NCI-H187 (cell line): ENCODE results near the gene SATB1.
"Not testable (repeated sequence)": the region's sequence is repeated elsewhere in the genome, so short reads cannot be mapped to it uniquely, and the experiment has no call there.

ENCODE experiments used
- DNase-seq, 2 experiments: peaks; one replicate each; lab custom pipeline; 2025; lab: John Stamatoyannopoulos, UW

Gene SATB1

DNA sequence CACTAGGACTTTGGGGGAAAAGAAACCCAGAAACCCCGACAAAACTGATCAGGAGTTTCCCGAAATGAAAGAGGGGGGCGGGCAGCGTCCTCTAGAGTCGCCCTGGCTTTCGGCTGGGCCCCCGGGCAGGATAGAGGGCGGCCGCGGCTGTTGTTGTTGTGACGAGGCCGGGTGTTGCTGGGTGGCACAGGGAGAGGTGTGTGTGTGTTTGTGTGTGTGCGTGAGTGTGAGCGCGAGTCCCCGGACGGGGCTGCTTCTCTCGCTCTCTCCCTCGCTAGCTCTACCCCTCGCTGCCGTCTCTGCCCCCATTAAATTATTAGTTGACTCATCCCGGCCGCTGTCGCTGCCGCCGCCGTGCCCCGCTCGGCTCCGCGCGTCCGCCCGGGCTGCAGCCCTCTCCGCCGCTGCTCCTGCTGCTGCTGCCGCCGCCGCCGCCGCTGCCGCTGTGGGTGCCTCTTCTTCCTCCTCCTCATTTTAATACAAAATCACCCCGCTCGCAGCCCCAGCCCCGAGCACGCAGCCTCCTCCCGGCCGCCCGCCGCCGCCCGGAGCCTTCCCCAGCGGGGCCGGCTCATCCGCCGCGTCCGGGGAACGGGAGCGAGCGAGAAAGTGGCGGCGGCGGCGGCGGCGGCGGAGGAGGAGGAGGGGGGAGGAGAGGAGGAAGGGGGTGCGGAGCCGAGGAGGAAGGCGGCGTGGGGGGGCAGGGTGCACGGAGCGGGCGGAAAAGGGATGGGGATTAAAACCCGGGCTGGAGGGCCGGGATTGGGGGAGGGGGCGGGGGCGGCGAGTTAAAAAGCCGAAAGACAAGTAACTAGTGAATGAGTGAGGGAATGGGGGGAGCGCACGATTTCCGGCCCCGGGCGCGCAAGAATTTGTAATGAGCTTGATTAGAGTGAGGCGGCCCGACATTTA, at the start of gene SATB1:
Gene SATB1, minus strand, starts transcription at position 611 of the 912 bp plus-strand sequence. CDS start 4,372 bp downstream, outside the sequence.
- peak in 1 of 2 experiments; percentile 35 for DNase-seq

- no peak for DNase-seq
These were observed 49.1 kb upstream of the SATB1 start for GRCh38 chr3:18474202-18474601.

GRCh38 chr3:18469775-18470174, 44.6 kb upstream of the SATB1 start:
- no peak for DNase-seq

GRCh38 chr3:18466136-18466535, 41.0 kb upstream of the SATB1 start:
- no peak for DNase-seq

DNA sequence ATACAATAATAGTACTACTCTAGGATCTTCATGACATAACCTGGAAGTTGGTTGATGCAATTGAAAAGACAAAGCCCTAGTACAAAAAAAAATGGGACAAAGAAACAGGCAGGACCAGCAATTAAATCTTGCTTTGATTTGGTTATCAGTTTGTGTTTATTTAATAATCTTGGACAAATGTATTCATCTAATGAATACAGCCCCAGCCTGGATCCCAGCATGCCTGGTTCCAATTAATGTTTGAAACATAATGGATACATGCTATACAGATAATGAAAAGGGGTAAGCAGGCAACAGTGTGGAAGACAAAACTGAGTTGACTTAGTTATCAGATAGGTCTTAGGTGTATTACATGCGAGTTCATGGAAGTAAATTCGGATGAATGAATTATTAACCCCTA, 29.6 kb upstream of the SATB1 start:
- DNase-seq, result no peak

DNA sequence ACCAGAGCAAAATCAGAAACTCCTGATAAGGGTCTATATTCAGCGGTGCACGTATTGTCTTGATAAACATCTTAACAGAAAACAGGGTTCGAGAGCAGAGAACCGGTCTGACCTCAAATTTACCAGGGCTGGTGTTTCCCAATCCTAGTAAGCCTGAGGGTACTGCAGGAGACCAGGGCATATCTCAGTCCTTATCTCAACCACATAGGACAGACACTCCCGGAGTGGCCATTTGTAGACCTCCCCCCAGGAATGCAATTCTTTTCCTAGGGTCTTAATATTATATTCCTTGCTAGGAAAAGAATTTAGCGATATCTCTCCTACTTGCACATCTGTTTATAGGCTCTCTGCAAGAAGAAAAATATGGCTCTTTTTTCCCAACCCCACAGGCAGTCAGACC, 24.5 kb upstream of the SATB1 start:
- not testable (repeated sequence) for DNase-seq

DNA sequence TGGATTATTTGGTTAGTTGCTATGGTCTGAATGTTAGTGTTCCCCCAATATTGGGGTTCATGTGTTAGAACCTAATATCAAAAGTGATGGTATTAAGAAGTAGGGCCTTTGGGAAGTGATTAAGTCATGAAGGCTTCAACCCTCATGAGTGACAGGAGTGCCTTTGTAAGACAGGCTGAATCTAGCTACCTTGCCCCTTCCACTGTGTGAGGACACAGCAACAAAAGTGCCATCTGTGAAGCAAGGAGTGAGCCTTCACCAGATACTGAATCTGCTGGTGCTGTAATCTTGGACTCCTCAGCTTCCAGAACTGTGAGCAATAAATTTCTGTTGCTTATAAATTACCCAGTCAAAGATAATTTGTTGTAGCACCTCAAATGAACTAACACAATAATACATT, 22.6 kb upstream of the SATB1 start:
- no peak for DNase-seq

DNA sequence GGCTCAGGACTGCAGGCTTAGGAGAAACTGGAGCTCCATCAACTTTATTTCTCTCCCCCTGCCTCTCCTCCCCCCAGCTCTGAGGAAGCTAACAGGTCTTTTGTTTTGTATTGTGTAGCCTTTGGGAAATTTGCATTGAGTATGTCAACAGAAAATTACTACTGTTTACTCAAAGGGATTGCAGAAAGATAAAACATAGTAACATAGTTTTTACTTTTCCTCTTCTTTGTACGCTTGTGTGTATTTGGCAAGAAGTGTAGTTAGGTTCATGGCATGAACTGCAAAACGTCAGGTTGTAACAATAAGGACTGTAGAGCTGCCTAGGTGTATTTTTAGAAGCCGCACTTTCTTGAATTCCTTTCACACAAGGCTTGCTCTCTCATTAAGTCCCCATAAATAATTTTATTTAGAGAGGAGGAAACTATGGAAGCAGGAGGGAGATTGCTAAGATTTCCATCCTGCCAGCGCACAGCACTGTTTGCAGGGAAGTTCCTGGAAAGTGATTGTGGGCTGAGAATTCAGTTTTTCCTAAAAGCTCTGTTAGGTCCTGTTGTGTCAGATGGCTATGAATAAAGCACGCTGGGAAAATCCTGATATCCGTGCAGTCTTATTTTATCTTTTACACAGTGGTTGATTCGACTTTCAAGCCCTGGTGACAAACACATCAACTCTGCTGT, 21.1 kb upstream of the SATB1 start:
- DNase-seq, result no peak

DNA sequence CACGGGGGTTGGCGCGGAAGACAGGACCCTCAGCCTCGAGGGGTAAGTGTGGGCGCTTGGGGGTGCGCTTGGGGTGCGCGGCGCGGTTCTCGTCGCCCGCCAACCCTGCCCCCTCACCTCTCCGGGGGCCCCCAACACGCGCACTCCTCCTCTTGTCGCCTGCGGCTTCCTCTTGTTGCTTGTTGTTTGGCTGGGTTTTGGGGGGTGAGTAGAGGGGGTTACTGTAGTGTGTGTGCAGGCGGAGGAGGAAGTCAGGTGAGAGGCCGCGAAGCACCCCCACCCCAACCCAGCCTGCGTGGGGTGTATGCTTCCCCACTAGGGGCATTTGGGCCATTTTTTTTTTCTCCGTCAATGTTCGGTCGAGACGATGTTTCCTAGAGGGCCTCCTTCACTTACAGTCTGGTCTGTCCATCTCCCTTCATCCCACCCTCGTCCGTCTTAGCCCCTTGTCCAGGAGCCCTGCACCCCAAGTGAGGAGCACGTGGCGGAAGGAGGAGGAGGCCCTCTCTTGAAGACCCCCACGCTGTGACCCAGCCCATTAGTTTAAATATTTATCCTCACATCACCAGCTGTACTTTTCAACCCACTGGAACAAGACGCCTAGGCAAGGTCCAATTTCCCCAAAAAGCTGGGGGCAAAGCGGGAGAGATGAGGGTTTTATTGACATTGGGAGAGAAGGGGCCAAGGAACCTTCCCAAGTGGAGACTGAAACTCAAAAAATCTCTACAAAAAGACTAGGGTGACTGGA, 20.4 kb upstream of the SATB1 start:
- no peak for DNase-seq

GRCh38 chr3:18444595-18445400, 19.7 kb upstream of the SATB1 start:
- DNase-seq, result peak in 1 of 2 experiments; percentile 5

GRCh38 chr3:18443665-18444594, 18.8 kb upstream of the SATB1 start:
- DNase-seq, result no peak

DNA sequence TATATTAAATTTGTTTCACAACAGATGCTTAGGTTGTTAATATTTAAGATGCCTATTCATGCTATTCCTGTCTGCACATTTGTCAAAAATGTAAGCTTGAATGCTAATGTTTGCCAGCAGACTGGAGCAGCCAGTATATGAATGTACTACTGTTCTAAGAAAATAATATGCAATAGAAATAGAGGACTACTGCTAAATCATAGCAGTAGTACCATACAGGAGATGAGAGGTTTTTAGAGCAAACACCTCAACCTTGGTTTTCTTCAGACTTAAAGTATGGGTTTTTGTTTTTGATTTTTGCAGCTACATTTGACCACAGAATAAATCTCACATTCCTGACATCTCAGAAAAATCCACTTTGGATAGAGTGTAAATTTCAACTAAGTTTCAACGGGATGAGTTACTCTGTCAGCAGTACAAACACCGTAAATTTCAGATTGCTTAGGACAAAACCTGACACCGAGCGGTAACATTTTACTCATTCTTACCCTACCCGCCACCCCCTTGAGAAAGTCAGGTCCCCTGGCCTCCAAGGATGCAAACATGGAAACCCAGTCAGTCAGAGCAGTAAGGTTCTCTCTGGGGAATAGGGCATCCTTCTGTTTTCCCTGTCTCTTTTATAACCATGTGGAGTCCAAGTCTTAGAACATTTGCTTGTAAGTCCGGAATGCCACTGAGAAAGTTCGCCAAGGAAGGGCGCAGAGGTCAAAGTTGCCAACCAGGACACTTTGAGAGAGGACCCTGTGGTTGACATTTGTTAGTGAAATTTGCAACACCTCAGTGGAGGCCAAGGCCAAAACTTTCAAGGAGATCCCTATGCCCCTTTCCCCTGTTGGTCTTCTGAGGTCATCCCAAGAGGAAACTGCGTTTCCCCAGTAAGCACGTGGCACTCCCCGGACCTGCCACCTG, 17.9 kb upstream of the SATB1 start:
- no peak for DNase-seq

- no peak for DNase-seq
These were observed 16.4 kb upstream of the SATB1 start for GRCh38 chr3:18441551-18441950.

GRCh38 chr3:18440066-18440722, 15.1 kb upstream of the SATB1 start:
- DNase-seq, result no peak

GRCh38 chr3:18439281-18439680, 14.1 kb upstream of the SATB1 start:
- no peak for DNase-seq

DNA sequence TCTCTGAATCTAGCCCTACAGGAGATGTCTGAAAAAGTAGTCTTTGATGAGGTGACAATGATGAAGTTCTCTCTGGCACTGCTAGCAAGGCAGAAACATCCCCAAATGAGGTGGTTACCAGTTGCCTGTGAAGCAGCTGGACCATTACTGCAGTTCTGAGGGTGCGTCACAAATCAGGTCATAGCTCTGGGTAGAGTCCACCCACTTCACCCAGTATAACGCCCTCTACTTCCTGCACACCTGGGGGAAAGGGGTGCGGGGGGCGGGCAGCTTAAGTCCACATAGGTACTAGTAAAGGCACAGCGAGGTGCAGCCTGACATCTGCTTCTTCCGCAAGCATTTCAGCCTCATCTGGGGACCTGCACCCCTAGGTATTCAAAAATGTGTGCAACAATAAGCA, 13.4 kb upstream of the SATB1 start:
- no peak for DNase-seq

- DNase-seq, result no peak
These were observed 11.1 kb upstream of the SATB1 start for GRCh38 chr3:18436213-18436612.

- DNase-seq, result no peak
These were observed 9.6 kb upstream of the SATB1 start for GRCh38 chr3:18434711-18435110.

DNA sequence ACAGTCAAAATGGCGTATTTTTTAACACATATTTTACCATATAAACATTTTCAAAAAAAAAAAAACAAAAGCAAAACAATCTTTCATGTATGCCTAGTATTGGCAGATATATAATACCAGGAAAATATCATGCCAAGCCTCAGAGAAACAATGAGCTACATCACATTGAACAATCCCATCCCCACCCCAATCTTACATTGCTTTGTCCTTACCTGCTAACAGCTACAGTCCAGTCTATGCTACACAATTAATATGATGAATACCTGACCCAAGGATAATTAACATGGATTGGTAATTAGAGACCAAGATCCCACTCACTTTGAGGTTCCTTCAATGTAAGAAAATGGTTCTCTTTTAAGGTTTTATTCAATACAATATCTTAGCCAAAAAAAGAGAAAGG, 7.6 kb upstream of the SATB1 start:
- no peak for DNase-seq
